GM18498 (cell line): ENCODE data around the gene LYRM4.

Source experiments
- ATAC-seq: cut with Tn5 transposase; IDR thresholded peaks from one replicate; pipeline ENCODE4 v1.9.1; 2021; ENCODE audit warnings: mild to moderate bottlenecking, moderate library complexity; ENCODE audit not compliant: unreplicated experiment

Gene LYRM4

GRCh38 chr6:5178806-5179205 lies 81.9 kb downstream of the LYRM4 start:
- no peak for ATAC-seq

DNA sequence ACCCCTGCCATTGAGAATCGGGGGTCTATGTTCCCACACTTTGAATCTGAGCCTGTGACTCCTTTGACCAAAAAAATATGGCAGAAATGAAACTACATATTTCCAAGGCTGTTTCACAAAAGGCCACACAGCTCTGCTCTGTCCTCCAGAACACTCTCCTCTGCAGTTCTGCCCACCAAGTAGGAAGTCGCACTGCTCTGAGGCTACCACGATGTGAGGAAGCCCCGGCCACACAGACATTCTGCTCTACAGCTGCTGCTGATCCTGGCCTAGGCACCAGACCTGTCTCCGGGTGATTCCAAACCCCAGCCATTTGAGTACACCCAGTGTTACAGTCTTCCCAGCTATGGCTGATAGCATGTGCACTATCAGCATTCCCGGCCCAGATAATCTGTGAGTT lies 85.1 kb downstream of the LYRM4 start:
- ATAC-seq: no peak

DNA sequence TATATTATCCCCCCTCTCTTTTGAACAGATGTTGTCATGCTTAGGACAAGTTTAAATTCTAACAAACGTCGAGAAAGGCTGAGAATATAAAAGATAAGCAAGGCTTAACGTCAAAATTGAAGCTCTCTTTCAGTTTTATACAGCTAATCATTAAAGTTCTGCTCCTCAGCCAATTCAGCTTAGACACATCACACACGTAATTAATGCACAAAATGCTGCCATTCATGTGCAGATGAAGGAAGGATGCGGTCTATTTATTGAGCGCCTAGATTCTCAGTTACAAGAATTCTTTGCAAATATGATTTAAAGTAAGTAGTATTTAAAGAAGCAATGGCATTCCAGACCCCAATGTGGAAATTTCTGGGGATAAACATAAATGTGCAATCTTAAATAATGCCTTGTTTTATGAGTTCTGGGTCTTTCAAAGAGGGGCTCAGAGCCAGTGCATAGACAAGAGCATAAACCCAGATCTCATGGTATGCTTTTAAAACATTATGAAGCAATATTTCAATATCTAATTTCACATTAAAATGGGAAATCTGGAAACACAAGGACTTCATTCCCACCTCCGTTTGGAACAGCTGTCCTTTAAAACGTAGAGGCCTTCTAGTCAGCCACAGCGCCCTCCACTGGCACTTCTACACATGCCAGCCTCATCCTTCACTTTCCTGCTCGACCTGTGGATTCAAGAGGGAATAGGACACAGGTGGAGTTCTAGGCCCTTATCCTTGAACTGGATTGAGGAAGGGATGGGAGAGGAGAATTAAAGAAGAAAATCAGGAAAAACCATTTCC lies 85.8 kb downstream of the LYRM4 start:
- peak; percentile 11 for ATAC-seq

GRCh38 chr6:5174244-5174643 lies 86.5 kb downstream of the LYRM4 start:
- peak; percentile 92 for ATAC-seq

GRCh38 chr6:5173810-5174209 lies 86.9 kb downstream of the LYRM4 start:
- peak; percentile 35 for ATAC-seq

DNA sequence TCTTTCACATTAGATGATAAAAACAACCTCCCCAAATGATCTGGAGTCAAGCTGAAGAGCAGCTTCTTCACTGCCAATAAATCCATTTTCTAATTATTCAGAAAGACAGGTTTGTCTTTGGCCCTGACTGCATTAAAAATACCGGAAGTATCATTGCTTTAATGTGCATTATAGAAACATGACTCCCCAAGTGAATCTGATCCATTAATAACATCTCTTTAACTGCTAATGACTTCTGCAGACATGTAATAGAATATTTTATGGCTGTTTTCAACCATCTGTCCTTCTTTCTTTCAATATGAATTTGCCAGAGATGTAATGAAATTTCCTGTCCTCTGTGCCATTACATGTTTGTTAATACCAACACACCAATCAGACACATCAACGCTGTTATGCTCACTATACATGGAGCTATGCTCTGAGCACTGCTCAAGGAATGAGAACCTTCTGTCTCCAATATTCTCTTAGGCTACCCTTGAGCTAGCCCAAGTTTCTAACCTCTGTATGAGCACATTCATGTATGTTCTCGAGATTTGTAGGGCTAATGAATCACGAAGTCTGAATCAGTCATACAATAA lies 87.8 kb downstream of the LYRM4 start:
- no peak for ATAC-seq

- ATAC-seq: no peak
Measured at GRCh38 chr6:5172041-5172653, 88.6 kb downstream of the LYRM4 start.

DNA sequence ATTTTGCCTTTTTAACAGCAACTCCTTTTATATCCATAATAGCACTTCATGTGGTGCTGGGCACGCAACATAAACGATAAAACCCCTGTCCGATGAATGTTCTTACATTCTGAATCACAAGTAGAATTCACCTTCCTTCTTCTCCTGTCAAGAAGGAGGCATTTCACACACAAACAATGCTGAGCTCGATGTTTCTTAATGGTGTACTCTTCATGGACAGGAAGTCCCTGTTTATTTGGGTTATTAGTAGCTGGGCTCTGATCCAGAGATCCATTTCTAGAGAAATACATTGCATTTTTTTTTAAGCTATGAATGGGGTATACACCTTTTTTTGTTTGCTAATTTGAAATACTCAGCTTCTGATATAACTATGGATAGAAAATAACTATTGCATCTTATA lies 93.2 kb downstream of the LYRM4 start:
- no peak for ATAC-seq

- no peak for ATAC-seq
Measured at GRCh38 chr6:5164092-5164491, 96.7 kb downstream of the LYRM4 start.

DNA sequence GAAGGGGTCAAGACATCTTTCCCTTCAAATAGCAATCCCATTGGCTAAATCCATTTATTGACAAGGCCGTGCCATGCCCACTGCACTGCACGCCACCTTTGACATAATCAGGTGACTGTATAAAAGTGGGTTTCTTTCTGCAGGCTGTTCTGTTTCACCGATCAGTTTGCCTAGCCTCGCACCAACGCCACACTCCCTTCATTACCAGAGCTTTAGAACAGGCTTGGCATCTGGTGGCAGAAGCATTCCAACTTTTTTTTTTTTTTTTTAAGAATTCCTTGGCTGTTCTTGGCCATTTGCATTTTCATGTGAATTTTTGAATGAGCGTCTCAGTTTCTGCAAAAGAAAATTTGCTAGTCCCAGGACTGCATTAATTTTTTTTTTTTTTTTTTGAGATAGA lies 97.5 kb downstream of the LYRM4 start:
- ATAC-seq: no peak

DNA sequence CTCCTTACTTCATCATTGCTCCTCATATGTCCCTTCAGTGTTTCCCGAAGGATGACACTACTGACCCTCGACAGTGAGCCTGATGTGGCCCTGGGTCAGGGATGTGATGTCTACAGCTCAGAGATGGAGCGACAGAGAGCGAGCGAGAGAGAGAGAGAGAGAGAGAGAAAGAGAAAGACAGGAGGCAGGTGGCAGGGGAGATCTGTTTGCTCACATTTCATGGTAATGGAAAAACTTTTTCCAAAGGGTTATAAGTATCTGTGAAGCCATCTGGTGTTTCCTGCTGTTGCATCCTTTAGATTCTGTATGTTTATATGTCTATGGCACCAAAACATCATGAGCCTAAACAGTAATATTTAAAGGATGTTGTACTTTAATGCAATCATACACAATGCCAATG lies 98.4 kb downstream of the LYRM4 start:
- ATAC-seq: no peak

DNA sequence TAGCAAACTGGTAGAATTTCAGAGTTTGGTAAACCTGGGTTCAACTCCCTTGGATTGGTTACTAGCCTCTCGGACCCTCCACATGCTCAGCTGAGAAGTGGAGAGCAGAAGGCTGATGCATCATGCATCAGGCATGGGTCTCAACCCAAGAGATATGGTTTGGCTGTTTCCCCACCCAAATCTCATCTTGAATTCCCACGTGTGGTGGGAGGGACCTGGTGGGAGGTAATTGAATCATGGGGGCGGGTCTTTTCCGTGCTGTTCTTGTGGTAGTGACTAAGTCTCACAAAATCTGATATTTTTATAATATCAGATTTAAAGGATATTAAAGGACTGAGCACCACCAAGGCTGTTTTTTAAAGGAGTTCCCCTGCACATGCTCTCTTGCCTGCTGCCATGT lies 100.5 kb downstream of the LYRM4 start:
- ATAC-seq: no peak

DNA sequence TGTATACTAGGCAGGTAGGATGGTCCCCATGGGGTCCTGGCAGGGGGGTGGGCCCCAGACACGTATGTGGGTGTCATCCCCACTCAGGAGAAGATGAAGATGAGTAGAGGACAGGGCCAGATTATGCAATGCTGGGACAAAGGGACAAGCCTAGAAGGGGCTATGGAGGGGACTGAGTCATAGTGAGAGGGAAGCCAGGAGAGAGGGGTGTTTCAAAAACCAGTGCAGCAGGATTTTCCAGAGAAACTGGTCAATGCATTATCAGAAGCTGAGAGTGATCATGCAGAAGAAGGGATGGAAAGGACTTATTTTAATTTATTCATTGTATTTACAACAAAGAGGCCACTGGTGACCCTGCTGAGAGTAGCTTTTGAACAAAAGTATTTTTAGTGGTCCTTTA lies 101.6 kb downstream of the LYRM4 start:
- ATAC-seq: no peak

- ATAC-seq: no peak
Measured at GRCh38 chr6:5158180-5158579, 102.6 kb downstream of the LYRM4 start.

GRCh38 chr6:5157621-5158138 lies 103.1 kb downstream of the LYRM4 start:
- no peak for ATAC-seq

GRCh38 chr6:5156627-5157026 lies 104.1 kb downstream of the LYRM4 start:
- no peak for ATAC-seq

GRCh38 chr6:5155906-5156305 lies 104.8 kb downstream of the LYRM4 start:
- no peak for ATAC-seq

DNA sequence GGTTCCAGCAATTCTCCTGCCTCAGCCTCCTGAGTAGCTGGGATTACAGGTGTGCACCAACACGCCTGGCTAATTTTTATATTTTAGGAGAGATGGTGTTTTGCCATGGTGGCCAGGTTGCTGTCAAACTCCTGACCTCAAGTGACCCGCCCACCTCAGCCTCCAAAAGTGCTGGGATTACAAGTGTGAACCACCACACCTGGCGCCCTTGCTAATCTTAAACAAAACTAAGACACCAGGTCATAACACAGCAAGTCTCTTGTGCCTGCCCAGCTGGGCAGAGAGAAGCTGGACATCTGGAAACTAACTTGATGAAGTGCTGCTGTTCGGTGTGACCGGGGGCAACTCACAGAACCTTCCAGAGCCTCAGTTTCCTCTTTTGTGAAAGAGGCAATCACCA lies 107.6 kb downstream of the LYRM4 start:
- ATAC-seq: no peak

DNA sequence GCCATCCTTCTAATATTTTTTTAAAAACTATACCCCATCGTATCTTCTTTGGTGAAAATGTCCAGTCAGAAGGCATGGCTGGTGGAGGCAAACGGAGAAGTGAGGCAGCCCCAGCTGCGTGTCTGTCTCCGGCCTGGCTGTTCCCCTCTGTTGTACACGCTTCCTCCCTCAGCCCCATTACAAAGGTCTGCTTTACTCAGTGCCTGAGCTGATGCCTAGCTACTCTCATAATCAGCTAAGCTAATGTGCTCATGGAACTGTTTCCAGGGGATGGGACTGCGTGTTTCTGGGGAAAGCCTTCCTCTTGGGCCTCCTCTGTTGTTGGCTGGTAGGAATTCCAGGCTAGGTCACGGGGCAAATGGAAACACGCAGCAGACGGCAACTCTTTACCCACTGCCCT lies 108.3 kb downstream of the LYRM4 start:
- ATAC-seq: no peak

GRCh38 chr6:5151955-5152401 lies 108.8 kb downstream of the LYRM4 start:
- ATAC-seq: no peak

DNA sequence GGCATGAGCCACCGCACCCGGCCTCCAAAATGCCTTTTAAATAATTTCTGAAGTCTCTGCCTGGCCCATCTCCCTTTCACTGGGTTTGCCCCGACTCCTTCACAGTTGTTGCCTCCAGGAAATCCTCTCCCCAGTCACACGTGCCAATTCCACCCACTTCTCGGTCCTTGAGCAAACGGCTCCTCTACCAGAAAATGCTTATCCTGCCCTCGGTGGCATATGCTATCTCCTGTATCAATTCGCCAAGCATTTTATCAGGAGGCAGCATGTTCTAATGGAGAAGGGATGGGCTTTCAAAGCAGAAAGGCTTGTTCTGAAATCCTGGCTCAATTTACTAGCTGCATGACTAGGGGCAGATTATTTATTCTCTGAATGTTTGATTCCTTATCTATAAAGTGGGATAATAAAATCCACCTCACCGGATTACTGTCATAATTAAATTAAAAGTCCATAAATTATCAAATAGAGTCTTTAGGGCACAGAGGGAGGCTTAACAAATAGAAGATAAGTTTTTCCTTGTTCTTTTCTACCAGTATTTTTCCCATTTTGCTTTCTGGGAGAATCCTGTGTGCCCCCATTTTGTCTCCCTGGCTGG lies 109.3 kb downstream of the LYRM4 start:
- ATAC-seq: no peak
